ENCODE results near the gene RNLS.

DNA sequence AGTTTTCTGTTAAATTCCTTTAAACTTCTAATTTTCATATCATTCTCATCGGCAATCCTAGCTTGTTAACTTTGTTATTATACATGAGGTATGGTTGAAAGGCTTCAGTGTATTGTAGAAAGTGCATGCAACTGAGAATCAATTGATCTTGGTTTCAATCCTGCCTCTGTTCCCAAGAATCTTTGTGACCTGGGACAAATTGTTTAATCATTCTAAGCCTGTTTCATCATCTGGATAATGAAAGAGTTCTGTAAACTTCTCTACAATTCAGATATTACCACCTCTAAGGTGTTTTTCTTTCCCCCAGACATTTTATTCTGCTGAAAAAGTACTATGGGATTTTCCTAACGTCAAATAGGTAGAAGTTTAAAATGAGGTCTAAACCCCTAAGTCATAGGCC is 179.0 kb downstream of the RNLS start:
- TF ChIP-seq TEAD4 (IDR thresholded peaks at IDR 0.05; ENCODE audit: low read depth, low read length) (no peak), POLR2A (IDR thresholded peaks at IDR 0.05; ENCODE audit: control extremely low read depth in 1 of 2, low read depth in 2 of 2, low read length in 2 of 2) (no peak), RFX5 (IDR thresholded peaks at IDR 0.05; ENCODE audit: borderline replicate concordance, low read depth, low read length) (no peak)
- TF ChIP-seq, protein P1, sequence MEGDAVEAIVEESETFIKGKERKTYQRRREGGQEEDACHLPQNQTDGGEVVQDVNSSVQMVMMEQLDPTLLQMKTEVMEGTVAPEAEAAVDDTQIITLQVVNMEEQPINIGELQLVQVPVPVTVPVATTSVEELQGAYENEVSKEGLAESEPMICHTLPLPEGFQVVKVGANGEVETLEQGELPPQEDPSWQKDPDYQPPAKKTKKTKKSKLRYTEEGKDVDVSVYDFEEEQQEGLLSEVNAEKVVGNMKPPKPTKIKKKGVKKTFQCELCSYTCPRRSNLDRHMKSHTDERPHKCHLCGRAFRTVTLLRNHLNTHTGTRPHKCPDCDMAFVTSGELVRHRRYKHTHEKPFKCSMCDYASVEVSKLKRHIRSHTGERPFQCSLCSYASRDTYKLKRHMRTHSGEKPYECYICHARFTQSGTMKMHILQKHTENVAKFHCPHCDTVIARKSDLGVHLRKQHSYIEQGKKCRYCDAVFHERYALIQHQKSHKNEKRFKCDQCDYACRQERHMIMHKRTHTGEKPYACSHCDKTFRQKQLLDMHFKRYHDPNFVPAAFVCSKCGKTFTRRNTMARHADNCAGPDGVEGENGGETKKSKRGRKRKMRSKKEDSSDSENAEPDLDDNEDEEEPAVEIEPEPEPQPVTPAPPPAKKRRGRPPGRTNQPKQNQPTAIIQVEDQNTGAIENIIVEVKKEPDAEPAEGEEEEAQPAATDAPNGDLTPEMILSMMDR (IDR thresholded peaks at IDR 0.05; ENCODE audit: control extremely low read depth in 1 of 3, insufficient read depth in 1 of 3, low read depth in 1 of 3, low read length in 3 of 3): no peak
